GM18507 (cell line): ENCODE results near the gene NBPF12.
"Not testable (repeated sequence)": the region's sequence is repeated elsewhere in the genome, so short reads cannot be mapped to it uniquely, and the experiment has no call there.

Experiments
- DNase-seq: peaks from one replicate; pipeline ENCODE4 v3.0.0; 2011; ENCODE audit warnings: low read depth; ENCODE audit not compliant: insufficient read length; ENCODE audit errors: extremely low spot score
- FAIRE-seq: peaks from 2 replicates; lab custom pipeline; 2011; peaks lifted over from hg19 to GRCh38; lab: Jason Lieb, UNC

NBPF12 gene, protein sequence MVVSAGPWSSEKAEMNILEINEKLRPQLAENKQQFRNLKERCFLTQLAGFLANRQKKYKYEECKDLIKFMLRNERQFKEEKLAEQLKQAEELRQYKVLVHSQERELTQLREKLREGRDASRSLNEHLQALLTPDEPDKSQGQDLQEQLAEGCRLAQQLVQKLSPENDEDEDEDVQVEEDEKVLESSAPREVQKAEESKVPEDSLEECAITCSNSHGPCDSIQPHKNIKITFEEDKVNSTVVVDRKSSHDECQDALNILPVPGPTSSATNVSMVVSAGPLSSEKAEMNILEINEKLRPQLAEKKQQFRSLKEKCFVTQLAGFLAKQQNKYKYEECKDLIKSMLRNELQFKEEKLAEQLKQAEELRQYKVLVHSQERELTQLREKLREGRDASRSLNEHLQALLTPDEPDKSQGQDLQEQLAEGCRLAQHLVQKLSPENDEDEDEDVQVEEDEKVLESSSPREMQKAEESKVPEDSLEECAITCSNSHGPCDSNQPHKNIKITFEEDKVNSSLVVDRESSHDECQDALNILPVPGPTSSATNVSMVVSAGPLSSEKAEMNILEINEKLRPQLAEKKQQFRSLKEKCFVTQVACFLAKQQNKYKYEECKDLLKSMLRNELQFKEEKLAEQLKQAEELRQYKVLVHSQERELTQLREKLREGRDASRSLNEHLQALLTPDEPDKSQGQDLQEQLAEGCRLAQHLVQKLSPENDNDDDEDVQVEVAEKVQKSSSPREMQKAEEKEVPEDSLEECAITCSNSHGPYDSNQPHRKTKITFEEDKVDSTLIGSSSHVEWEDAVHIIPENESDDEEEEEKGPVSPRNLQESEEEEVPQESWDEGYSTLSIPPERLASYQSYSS (N-terminal part only)

DNA sequence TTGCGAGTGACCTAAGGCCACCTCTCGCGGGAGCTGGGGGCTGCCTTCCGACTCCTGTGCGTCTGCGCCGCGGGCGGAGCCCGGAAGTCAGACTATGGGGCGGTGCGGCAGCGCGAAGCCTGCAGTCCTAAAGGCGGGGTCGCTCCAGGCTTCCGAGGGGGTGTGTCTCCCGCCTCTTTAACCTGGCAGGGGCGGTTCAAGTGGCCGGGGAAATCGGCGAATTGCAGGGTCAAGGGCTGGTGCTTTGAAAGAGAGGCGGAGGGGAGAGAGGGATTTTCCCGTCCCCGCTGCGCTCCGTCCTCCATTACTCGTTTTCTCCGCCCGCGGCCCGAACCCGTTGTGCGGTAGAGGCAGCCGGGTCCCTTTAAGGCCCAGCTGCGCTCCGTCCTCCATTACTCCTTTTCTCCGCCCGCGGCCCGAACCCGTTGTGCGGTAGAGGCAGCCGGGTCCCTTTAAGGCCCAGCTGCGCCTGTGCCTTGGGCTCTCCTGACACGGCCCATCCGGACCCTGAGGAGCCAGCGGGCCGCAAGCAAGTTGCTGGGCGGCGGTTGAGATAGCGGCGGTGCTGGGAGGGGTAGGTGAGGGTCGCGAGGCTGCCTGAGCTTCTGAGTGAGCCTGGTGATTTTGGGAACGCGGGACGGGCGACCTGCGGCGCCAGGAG, at the start of gene NBPF12:
TSS of gene NBPF12 (plus strand) at position 83 of the 661 bp plus-strand sequence. CDS start 21,820 bp downstream, outside the sequence.
- FAIRE-seq = not testable (repeated sequence)

GRCh38 chr1:146891355-146891754, 46.8 kb upstream of the NBPF12 start:
- not testable (repeated sequence) for DNase-seq, FAIRE-seq

More for the DNA sequence above, at the start of gene NBPF12:
- peak; percentile 28 for DNase-seq

- FAIRE-seq = not testable (repeated sequence)
These were observed 45.8 kb upstream of the NBPF12 start for GRCh38 chr1:146892331-146892730.

DNA sequence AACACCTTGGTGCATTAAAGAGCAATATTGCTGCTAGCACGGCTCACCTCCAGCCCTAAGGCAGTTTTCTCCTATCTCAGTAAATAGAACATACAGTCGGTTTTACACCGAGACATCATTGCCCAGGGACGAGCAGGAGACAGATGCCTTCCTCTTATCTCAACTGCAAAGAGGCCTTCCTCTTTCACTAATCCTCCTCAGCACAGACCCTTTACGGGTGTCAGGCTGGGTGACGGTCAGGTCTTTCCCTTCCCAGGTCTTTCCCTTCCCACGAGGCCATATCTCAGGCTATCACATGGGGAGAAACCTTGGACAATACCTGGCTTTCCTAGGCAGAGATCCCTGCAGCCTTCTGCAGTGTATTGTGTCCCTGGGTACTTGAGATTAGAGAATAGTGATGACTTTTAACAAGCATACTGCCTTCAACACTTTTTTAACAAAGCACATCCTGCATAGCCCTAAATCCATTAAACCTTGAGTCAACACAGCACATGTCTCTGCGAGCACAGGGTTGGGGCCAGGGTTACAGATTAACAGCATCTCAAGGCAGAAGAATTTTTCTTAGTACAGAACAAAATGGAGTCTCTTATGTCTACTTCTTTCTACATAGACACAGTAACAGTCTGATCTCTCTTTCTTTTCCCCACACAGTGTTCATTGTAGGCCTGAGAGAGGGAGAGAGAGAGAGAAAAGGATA, 30.4 kb upstream of the NBPF12 start:
- FAIRE-seq, DNase-seq: not testable (repeated sequence)

More at GRCh38 chr1:146892331-146892730, 45.8 kb upstream of the NBPF12 start:
- DNase-seq = not testable (repeated sequence)

- FAIRE-seq, DNase-seq: not testable (repeated sequence)
These were observed 25.1 kb upstream of the NBPF12 start for GRCh38 chr1:146912975-146913374.

DNA sequence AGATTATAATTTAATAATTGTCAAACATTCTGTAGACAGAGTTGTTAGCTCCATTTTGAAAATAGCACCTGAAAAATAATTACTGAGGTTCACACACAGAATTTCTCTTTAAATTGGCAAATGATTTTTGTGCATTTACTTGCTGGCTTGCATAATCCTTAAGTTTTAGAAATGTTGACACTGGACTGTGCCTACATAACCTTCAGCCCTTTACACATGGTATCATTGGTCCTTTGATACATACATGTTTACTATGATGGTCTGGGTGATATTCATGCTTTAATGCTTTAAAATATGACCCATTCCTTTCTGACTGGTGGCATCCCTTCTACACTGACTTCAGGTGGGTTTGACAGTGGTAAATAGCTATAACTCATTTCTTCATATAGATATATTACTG, 17.3 kb upstream of the NBPF12 start:
- not testable (repeated sequence) for DNase-seq, FAIRE-seq

DNA sequence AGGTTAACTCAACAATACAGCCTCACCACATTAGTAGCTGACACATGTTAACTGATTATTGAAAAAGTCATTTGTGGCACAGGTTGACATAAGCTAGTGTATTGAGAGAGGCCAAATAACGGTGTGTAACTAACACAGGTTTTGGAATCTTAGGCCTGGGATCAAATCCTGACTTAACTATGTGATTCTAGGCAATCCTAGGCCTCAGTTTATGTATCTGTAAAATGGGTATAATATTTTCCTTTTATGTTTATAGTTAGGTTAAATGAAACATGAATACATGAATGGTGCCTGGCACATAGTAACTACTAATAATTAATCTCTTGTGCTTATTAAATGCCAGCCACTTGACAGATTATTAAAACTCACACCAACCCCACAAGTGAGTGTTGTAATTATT, 15.5 kb upstream of the NBPF12 start:
- not testable (repeated sequence) for DNase-seq, FAIRE-seq

GRCh38 chr1:146924106-146924505, 14.0 kb upstream of the NBPF12 start:
- not testable (repeated sequence) for DNase-seq, FAIRE-seq

- FAIRE-seq, DNase-seq: not testable (repeated sequence)
These were observed 11.7 kb upstream of the NBPF12 start for GRCh38 chr1:146926413-146926812.

GRCh38 chr1:146930225-146930624, 7.9 kb upstream of the NBPF12 start:
- DNase-seq, FAIRE-seq: not testable (repeated sequence)

DNA sequence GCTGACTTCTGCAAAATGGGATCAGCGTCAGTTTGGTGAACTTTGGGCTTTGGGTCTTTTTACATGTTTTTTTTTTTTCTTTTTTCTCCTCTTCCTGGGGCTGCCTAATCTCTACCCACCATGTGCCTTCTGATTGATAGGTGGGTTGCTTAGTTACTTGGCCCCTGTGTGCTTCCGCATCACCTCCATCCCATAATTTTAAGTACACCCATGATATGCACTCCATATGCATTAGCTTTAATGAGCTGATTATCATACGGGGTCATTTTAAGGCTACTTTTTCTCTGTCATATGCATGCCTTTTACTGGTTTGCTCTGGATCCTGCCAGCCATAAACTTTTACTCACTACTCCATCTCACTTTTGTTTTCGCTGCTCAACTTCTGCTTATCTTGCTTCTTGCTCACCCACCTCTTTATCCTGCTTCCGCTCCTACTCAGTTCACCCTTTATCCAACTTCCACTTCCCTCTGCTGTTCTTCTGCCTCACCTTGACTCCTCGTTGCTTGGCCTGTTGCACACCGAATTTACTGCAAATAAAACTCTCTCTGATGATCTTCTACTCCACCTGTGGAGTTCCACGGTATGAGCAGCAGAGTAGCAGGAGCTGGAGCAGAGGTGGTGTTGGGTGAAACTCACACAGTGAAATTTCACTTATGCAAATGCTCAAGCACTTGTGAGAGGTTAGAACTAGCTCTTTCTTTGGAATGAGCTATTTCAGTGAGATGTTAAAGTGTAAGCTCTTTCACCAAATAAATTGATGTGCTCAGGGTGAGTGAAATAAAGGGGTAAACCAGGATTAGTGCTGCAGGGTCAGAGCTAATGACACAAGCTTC, 3.5 kb upstream of the NBPF12 start:
- not testable (repeated sequence) for DNase-seq, FAIRE-seq

DNA sequence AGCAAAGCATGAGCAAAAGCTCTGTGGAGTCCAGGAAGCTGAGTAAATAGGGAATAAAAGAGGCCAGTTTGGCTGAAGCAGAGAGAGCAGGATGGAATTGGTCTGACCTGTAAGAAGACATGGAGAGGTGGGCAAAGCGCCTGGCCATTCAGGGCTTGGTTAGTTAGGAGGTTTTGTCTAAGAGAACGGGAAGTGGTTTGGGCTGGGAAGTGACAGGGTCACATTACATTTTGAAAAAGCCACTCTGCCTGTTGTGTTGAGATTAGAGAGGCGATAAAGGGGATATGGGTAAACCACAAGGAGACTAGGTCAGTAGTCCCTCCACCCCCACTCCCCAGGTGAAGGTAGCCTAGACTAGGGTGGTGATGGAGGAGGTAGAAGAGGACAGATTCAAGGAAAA, 662 bp upstream of the NBPF12 start:
- DNase-seq, FAIRE-seq: not testable (repeated sequence)

- not testable (repeated sequence) for FAIRE-seq, DNase-seq
These were observed 1.0 kb downstream of the NBPF12 start for GRCh38 chr1:146938927-146939786.

DNA sequence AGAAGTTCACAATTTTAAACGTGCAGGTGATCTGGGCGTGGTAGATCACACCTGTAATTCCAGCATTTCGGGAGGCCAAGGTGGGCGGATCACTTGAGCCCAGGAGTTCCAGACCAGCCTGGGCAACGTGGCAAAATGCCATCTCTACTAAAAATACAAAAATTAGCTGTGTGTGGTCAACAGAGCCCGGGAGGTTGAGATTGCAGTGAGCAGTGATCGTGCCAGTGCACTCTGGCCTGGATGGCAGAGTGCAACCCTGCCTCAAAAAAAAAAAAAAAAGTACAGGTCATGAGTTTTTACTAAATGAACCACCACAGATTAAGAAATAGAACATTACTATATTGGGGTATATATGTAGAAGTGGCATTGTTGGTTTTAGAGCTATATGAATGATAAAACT, 2.2 kb downstream of the NBPF12 start:
- DNase-seq, FAIRE-seq: not testable (repeated sequence)

DNA sequence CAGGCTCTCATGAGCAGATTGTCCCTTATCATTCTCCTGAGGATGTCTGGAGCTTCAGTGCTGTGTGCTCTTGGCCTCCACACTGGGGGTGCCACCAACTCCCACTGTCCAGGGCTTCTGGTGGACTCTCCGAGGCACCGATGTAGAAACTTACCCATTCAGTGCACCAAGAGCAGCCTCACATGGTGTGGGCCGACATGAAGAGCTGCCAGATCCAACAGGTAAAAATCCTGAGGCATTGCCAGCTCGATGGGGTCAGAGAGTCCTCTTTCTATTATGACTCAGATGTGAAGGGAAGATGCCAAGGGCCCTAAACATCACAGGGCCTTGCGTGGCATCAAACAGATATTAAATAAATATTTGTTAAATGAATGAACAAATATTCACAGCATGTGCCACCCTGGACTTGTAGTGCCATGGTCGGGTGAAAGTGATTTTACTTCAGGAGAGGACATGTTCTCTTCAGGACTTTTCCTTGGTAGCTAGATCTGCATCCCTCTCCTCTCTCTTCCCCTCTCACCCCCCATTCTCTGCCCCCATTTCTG, 5.3 kb downstream of the NBPF12 start:
- DNase-seq, FAIRE-seq: not testable (repeated sequence)

GRCh38 chr1:146948127-146948526, 10.0 kb downstream of the NBPF12 start:
- not testable (repeated sequence) for FAIRE-seq, DNase-seq

DNA sequence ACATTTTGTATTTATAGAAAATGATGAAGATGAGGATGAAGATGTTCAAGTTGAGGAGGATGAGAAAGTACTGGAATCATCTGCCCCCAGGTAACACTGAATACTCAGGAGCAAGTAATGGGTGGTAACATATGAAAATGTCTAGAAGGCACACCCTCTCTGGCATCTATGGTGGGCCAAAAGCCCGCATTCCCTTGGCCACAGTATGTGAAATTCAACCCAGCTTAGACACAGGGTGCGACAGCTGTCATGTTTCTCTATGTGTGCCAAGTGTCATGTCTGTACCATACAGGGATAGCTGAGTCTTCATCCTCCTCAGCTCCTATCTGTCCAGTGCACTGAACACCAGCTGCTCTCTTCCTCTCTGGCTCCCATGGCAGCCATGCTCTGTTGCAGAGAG, 26.2 kb downstream of the NBPF12 start:
- DNase-seq, FAIRE-seq: not testable (repeated sequence)
